Measurements from ENCODE around the gene RPS25. TPM values are rescaled to one million over a fixed set of nuclear protein-coding genes. Genes with fewer than 3 reads are reported as not detected.
"Not testable (repeated sequence)": the region's sequence is repeated elsewhere in the genome, so short reads cannot be mapped to it uniquely, and the experiment has no call there.

The RPS25 gene
- total RNA-seq, 1 experiment from 2014 or later: 1,176 TPM

DNA sequence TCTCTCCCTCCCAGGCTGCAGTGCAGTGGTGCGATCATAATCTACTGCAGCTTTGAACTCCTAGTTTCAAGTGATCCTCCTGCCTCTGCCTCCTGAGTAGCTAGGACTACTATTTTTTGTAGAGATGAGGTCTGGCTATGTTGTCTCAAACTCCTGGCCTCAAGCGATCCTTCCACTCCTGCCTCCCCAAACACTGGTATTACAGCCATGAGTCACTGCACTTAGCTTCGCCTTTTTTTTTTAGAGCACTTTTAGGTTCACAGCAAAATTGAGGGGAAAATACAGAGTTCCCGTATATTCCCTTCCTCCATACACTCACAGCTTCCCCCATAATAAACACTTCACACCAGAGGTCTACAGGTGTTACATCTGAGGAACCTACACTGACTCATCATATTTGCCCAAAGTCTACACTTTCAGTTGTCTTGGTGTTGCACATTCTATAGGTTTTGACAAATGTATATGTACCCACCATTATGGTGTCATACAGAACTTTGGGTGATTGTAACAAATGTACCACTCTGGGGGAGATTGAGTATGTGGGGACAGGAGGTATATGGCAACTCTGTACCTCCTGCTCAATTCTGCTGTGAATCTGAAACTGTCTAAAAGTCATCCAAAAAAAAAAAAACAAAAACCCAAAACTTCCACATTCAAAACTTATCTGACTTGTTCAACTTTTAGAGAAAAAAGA lies 23.8 kb upstream of the RPS25 start:
- intact Hi-C loops (cut with micrococcal nuclease; ENCODE audit: unreplicated experiment): no loop called here
- CTCF ChIA-PET: no interaction called here
- POLR2A ChIA-PET (ENCODE audit: low non-redundant PET): no interaction called here

DNA sequence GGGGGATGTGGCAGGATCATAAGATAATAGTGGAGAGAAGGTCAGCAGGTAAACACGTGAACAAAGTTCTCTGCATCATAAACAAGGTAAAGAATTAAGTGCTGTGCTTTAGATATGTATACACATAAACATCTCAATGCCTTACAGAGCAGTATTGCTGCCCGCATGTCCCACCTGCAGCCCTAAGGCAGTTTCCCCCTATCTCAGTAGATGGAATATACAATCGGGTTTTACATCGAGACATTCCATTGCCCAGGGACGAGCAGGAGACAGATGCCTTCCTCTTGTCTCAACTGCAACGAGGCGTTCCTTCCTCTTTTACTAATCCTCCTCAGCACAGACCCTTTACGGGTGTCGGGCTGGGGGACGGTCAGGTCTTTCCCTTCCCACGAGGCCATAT lies 21.3 kb upstream of the RPS25 start:
- H3K9me3 ChIP-seq (ENCODE audit: low read depth, low read length, poor library complexity, severe bottlenecking); H3K27me3 ChIP-seq (replicated peaks; ENCODE audit: insufficient read depth, low read depth, low read length, poor library complexity); CTCF ChIA-PET; H3K36me3 ChIP-seq (ENCODE audit: insufficient read depth, low read length, poor library complexity, severe bottlenecking); BruUV-seq (replicated peaks); H3K4me1 ChIP-seq (ENCODE audit: insufficient read depth, low read length, poor library complexity, severe bottlenecking); POLR2A ChIA-PET (ENCODE audit: low non-redundant PET); DNase-seq (ENCODE audit: low spot score); intact Hi-C loops (cut with micrococcal nuclease; ENCODE audit: unreplicated experiment); H3K27ac ChIP-seq (ENCODE audit: low read depth, low read length, poor library complexity, severe bottlenecking); H3K4me3 ChIP-seq (ENCODE audit: low read depth, low read length, poor library complexity, severe bottlenecking): not testable (repeated sequence)

More for the DNA sequence above, 23.8 kb upstream of the RPS25 start:
- Histone ChIP-seq H3K36me3 (ENCODE audit: insufficient read depth, low read length, poor library complexity, severe bottlenecking) (peaks cover 22% of the 10 kb centered on the region), H3K27ac (ENCODE audit: low read depth, low read length, poor library complexity, severe bottlenecking) (no peak overlapping the region), H3K9me3 (ENCODE audit: low read depth, low read length, poor library complexity, severe bottlenecking) (no peaks in the 10 kb centered on the region), H3K27me3 (replicated peaks; ENCODE audit: insufficient read depth, low read depth, low read length, poor library complexity) (no peaks in the 10 kb centered on the region), H3K4me3 (ENCODE audit: low read depth, low read length, poor library complexity, severe bottlenecking) (no peak overlapping the region), H3K4me1 (ENCODE audit: insufficient read depth, low read length, poor library complexity, severe bottlenecking) (no peaks in the 10 kb centered on the region)
- TF ChIP-seq, protein P1, sequence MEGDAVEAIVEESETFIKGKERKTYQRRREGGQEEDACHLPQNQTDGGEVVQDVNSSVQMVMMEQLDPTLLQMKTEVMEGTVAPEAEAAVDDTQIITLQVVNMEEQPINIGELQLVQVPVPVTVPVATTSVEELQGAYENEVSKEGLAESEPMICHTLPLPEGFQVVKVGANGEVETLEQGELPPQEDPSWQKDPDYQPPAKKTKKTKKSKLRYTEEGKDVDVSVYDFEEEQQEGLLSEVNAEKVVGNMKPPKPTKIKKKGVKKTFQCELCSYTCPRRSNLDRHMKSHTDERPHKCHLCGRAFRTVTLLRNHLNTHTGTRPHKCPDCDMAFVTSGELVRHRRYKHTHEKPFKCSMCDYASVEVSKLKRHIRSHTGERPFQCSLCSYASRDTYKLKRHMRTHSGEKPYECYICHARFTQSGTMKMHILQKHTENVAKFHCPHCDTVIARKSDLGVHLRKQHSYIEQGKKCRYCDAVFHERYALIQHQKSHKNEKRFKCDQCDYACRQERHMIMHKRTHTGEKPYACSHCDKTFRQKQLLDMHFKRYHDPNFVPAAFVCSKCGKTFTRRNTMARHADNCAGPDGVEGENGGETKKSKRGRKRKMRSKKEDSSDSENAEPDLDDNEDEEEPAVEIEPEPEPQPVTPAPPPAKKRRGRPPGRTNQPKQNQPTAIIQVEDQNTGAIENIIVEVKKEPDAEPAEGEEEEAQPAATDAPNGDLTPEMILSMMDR (conservative IDR thresholded peaks at IDR 0.05; ENCODE audit: low read depth, low read length): no peak
- TF ChIP-seq EZH2 (IDR thresholded peaks at IDR 0.05; ENCODE audit: borderline replicate concordance, low read depth, low read length, poor library complexity, severe bottlenecking): no peak
- DNase-seq (ENCODE audit: low spot score): no peak
- no TSS peak for BruUV-seq (replicated peaks)

DNA sequence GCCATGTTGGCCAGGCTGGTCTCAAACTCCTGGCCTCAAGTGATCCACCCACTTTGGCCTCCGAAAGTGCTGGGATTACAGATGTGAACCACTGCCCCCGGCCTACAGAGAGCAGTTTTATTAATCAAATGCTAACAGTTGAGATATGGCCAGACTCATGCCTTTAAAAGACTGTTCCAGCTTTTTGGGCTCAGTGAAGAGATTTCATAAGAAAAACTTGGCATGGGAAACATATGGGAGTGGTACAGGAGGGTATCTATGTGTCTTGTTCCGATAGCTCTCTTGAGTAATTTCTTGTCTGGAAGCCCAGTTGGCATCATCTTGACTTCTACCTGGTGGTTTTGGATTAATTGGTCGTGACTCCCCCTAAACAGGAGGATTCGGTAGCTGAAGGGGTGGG lies 20.7 kb upstream of the RPS25 start:
- Histone ChIP-seq H3K27ac (ENCODE audit: low read depth, low read length, poor library complexity, severe bottlenecking) (no peak overlapping the region), H3K36me3 (ENCODE audit: insufficient read depth, low read length, poor library complexity, severe bottlenecking) (no peaks in the 10 kb centered on the region), H3K4me3 (ENCODE audit: low read depth, low read length, poor library complexity, severe bottlenecking) (no peak overlapping the region), H3K9me3 (ENCODE audit: low read depth, low read length, poor library complexity, severe bottlenecking) (no peaks in the 10 kb centered on the region), H3K4me1 (ENCODE audit: insufficient read depth, low read length, poor library complexity, severe bottlenecking) (no peaks in the 10 kb centered on the region), H3K27me3 (replicated peaks; ENCODE audit: insufficient read depth, low read depth, low read length, poor library complexity) (no peaks in the 10 kb centered on the region)
- TF ChIP-seq, protein P1 (conservative IDR thresholded peaks at IDR 0.05; ENCODE audit: low read depth, low read length): no peak
- TF ChIP-seq EZH2 (IDR thresholded peaks at IDR 0.05; ENCODE audit: borderline replicate concordance, low read depth, low read length, poor library complexity, severe bottlenecking): no peak
- intact Hi-C loops (cut with micrococcal nuclease; ENCODE audit: unreplicated experiment): no loop called here
- CTCF ChIA-PET: no interaction called here
- no peak for DNase-seq (ENCODE audit: low spot score)
- BruUV-seq (replicated peaks): no TSS peak
- POLR2A ChIA-PET (ENCODE audit: low non-redundant PET): interaction anchor here (0.7 kb wide), 1 partner anchor 20 kb away, joined by 3 read pairs; the partner anchor contains the start of gene TRAPPC4

DNA sequence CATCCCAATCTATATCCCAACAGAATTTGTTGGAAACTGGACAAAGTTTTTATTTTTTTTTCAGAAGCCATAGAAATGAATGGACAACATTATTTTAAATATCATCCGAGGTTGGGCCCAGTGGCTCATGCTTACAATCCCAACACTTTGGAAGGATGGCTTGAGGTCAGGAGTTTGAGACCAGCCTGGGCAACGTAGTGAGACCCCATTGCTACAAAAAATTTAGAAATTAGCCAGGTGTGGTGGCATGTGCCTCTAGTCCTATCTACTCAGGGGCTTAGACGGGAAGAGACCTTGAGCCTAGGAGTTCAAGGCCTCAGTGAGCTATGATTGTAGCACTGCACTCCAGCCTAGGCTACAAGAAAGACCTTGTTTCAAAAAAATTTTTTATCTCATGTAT lies 16.7 kb upstream of the RPS25 start:
- H3K36me3 ChIP-seq (ENCODE audit: insufficient read depth, low read length, poor library complexity, severe bottlenecking): no peaks in the 10 kb centered on the region
- no TSS peak for BruUV-seq (replicated peaks)
- no peaks in the 10 kb centered on the region for H3K27me3 ChIP-seq (replicated peaks; ENCODE audit: insufficient read depth, low read depth, low read length, poor library complexity)
- H3K27ac ChIP-seq (ENCODE audit: low read depth, low read length, poor library complexity, severe bottlenecking): no peak overlapping the region
- intact Hi-C loops (cut with micrococcal nuclease; ENCODE audit: unreplicated experiment): no loop called here
- no peak for DNase-seq (ENCODE audit: low spot score)
- POLR2A ChIA-PET (ENCODE audit: low non-redundant PET): no interaction called here
- no peaks in the 10 kb centered on the region for H3K9me3 ChIP-seq (ENCODE audit: low read depth, low read length, poor library complexity, severe bottlenecking)
- TF ChIP-seq, protein P1 (conservative IDR thresholded peaks at IDR 0.05; ENCODE audit: low read depth, low read length): no peak
- no peak for TF ChIP-seq EZH2 (IDR thresholded peaks at IDR 0.05; ENCODE audit: borderline replicate concordance, low read depth, low read length, poor library complexity, severe bottlenecking)
- peaks cover 3% of the 10 kb centered on the region for H3K4me1 ChIP-seq (ENCODE audit: insufficient read depth, low read length, poor library complexity, severe bottlenecking)
- CTCF ChIA-PET: interaction anchor here (0.5 kb wide), 1 partner anchor 373 kb away, joined by 3 read pairs; no protein-coding TSS in a partner anchor
- H3K4me3 ChIP-seq (ENCODE audit: low read depth, low read length, poor library complexity, severe bottlenecking): no peak overlapping the region

DNA sequence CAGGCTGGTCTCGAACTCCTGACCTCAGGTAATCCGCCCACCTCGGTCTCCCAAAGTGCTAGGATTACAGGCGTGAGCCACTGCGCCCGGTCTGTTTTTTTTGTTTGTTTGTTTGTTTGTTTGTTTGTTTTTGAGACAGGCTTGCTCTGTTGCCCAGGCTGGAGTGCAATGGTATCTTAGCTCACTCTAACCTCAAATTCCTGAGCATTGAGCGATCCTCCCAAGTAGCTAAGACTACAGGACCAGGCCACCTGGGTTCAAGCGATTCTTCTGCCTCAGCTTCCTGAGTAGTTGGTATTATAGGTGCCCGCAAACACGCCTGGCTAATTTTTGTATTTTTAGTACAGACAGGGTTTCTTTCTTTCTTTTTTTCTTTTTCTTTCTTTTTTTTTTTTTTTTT lies 15.3 kb upstream of the RPS25 start:
- peaks cover 13% of the 10 kb centered on the region for H3K4me1 ChIP-seq (ENCODE audit: insufficient read depth, low read length, poor library complexity, severe bottlenecking)
- H3K9me3 ChIP-seq (ENCODE audit: low read depth, low read length, poor library complexity, severe bottlenecking); H3K4me3 ChIP-seq (ENCODE audit: low read depth, low read length, poor library complexity, severe bottlenecking); DNase-seq (ENCODE audit: low spot score); H3K27ac ChIP-seq (ENCODE audit: low read depth, low read length, poor library complexity, severe bottlenecking); BruUV-seq (replicated peaks); H3K36me3 ChIP-seq (ENCODE audit: insufficient read depth, low read length, poor library complexity, severe bottlenecking); POLR2A ChIA-PET (ENCODE audit: low non-redundant PET); H3K27me3 ChIP-seq (replicated peaks; ENCODE audit: insufficient read depth, low read depth, low read length, poor library complexity); intact Hi-C loops (cut with micrococcal nuclease; ENCODE audit: unreplicated experiment): not testable (repeated sequence)
- CTCF ChIA-PET: interaction anchor here (0.6 kb wide), 1 partner anchor 37 kb away, joined by 6 read pairs; no protein-coding TSS in a partner anchor

All from A673 (cell line).